GM19099 (cell line): ENCODE measurements around the gene FAM162B.

Experiments used
- POLR2A ChIP-seq: IDR thresholded peaks from 3 replicates; pipeline ENCODE4 v1.6.1; 2011; ENCODE audit warnings: low read depth; ENCODE audit not compliant: insufficient read length; ENCODE audit errors: extremely low read depth

Gene FAM162B

GRCh38 chr6:116764961-116765841 is at the start of gene FAM162B:
Gene FAM162B (minus strand): TSS chr6:116765719. CDS start chr6:116765576, 143 bp downstream.
- TF ChIP-seq POLR2A: no peak

- no peak for TF ChIP-seq POLR2A
Observed at GRCh38 chr6:116812051-116812650, 46.6 kb upstream of the FAM162B start.

DNA sequence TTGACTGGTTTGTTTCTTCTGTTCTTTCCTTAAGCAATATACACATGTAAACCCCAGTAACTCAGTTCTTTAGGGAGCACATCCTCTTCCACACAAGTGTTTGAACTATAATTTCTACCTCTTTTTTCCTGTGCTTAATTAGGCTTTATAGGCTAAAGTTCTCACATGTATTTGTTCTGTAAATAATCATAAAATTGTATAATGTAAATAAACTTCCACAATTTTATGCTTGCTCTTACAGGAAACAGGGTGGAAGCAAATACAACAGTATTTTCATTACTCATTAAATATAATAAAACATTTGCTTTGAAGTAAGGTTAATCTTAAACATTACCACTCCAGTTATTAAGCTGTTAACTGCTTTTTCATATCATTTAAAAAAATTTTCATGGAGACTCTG is 36.5 kb upstream of the FAM162B start:
- TF ChIP-seq POLR2A: no peak

DNA sequence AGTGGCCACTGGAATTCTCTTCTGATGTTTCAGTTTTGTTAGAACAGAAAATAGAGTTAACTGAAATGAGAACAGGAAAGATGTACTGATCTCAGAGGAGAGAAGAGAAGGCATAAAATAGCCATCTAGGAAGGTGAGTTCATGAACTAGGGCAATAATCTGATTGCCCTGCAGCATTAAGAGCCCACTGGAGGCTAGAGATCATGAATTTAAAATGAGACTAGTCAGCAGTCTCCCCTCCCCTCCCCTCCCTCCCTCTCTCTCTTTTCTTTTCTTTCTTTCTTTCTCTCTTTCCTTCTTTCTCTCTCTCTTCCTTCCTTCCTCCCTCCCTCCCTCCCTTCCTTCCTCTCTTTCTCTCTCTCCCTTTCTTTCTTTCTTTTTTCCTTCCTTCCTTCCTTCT is 34.4 kb upstream of the FAM162B start:
- TF ChIP-seq POLR2A: no peak

- no peak for TF ChIP-seq POLR2A
Observed at GRCh38 chr6:116797585-116797984, 32.1 kb upstream of the FAM162B start.

GRCh38 chr6:116793224-116793623 is 27.7 kb upstream of the FAM162B start:
- TF ChIP-seq POLR2A: no peak

DNA sequence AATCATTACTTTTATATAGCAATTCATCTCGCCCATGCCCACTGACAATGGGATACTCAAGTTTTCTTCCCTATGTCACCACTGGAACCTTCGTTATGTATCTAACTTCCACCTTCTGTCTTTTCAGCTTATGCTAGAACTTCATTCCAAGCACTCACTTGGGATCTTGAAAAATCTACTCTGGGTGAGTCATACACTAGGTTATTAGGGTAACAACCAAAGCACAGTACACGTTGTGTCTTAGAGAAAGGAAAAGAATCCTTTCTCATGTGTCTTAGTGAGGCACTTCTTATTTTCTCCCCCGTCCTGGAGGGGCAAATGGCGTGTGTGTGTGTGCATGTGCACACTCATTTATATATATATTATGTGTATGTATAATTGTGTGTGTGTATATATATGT is 18.3 kb upstream of the FAM162B start:
- TF ChIP-seq POLR2A: no peak

GRCh38 chr6:116779573-116780164 is 14.2 kb upstream of the FAM162B start:
- no peak for TF ChIP-seq POLR2A

- TF ChIP-seq POLR2A: no peak
Observed at GRCh38 chr6:116773886-116774285, 8.4 kb upstream of the FAM162B start.

DNA sequence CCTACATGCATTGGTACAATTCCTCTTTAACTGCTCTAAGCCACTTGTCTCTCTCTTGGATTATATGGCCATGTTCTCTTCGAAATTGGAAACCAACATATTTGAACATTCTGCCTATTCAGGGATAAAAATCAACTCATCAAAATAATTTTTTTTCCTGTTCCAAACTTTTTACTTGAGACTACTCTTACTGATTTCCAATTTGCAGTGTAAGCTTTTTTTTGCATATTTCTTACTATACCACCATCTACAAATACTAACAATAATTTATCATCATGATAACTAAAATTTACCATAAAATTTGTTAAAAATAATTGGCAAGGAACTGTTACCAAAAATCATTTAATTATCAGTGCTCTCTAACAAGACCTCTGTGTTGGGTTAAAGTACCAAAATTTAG is 6.9 kb upstream of the FAM162B start:
- TF ChIP-seq POLR2A: no peak

- no peak for TF ChIP-seq POLR2A
Observed at GRCh38 chr6:116767715-116768114, 2.2 kb upstream of the FAM162B start.

DNA sequence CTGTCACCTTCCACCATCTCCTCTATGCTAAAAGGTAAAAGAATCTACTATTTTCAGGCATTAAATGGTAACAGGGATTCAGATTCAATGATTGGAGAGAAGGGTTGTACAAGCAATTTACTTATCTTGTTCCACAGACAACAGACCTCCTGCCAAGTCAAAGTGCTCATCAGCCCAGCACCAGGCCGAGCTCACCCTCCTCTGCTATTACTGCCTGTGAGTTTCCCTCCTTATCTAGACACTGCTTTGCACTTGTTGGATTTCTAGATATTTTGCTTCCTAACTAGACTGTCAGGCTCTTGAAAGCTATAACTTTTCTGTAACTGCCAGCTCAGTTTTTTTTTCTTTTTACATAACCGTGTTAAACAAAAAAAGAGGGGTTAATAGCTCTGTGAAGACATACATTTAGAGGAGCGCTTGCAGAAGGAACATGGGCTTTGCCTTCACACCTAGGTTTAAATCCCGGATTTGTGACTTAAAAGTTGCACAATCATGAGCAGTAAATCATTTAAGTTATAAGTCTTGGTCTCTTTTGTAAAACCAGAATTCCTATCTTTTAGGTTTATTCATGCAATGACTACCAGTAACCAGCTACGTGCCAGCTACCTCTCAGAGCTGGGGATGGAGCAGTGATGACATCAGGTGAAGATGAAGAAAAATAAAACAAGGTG is 1.1 kb upstream of the FAM162B start:
- TF ChIP-seq POLR2A: no peak

DNA sequence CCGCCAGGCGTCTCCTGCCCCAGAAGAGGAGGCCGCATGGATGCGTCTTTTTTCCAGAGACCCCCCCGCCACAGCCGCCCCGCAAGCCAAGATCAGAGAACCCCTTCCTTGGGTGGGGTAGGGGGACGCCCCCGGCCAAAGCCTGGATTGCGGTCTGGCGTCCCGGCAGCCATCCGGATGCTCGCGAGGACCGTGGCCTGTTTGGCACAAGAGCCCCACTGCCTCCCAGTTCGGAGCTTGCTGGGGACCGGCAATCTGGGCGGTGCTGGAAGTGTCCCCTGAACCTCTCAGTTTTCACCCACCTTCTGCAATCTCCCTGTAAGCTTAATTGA is 924 bp downstream of the FAM162B start:
- no peak for TF ChIP-seq POLR2A

DNA sequence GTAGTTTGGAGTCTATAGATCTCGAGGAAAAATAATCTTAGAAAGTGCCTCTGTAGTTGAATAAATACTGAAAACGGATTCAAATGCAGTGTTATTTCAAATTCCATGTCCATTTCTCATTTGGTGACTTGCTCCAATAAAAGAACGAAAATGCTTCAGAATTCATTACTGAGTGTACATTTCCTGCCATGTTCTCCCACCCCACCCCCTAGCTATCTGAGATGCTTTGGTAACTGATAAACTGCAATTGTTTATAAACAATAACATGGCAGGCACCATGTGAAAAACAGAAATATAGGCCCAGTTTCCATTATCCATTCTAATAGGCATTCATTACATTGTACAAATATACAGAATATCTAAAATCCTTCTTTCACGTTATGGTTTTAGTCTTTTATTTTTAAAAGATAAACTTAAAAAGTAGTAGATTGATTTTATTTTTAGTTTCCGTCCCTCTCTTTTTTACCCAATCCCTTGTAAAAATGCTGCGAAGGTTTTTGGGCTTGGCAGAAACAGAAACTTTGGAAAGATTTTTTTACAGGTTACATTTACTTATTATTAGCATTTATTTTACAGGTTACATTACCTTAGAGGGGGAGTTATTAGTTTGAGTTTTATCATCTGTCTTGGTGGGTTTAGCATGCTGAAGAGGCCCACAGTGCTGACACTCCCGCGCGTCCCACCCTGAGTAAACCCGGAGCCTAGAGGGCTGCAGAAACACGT is 1.5 kb downstream of the FAM162B start:
- TF ChIP-seq POLR2A: no peak

DNA sequence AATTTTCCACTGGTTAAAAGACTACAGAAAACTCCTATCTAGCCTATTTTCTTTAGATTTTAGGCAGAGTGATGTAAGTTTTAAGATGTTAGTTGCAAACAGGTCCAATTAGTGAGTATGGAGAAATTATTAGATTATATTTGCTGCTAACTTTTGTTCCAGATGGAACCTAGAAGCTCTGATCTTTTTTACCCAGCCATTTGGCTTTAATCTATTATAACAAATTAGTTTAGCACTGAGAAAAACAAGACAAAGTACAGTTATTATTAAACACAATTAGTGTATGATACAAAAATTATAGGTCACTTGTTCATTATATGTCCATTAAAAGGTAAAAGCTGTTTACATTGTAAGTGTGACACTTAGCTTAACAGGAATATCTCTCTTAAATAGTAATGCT is 2.5 kb downstream of the FAM162B start:
- TF ChIP-seq POLR2A: no peak

- TF ChIP-seq POLR2A: no peak
Observed at GRCh38 chr6:116762235-116762634, 3.3 kb downstream of the FAM162B start.

- no peak for TF ChIP-seq POLR2A
Observed at GRCh38 chr6:116761779-116762178, 3.7 kb downstream of the FAM162B start.
